Endothelial cell of umbilical vein (primary cell): Measurements from ENCODE around the gene TM4SF20. TPM values are rescaled to one million over a fixed set of nuclear protein-coding genes. Genes with fewer than 3 reads are reported as not detected.

ENCODE experiments used
- BruUV-seq: library from RNA; stranded (reverse); fragments of 400-500 nt; replicated peaks from 2 replicates; lab custom pipeline; 2021; lab: Mats Ljungman, UMichigan
- CTCF ChIA-PET: fragments of 300-600, 350-600 bp; sonication (Branson Sonifier 250); formaldehyde crosslinking; loops from one replicate; lab custom pipeline; 2021; ENCODE audit warnings: antibody characterized with exemption, inconsistent platforms; lab: Charles Lee
- POLR2A ChIA-PET: fragments of 300-600, 350-600 bp; sonication (Branson Sonifier 250); formaldehyde crosslinking; loops from one replicate; lab custom pipeline; 2021; ENCODE audit warnings: antibody characterized with exemption, inconsistent platforms; lab: Charles Lee
- DNase-seq: peaks from one replicate; pipeline ENCODE4 v3.0.0-alpha.2; 2011; ENCODE audit warnings: low read depth, low spot score
- FAIRE-seq: peaks from 2 replicates; lab custom pipeline; 2011; peaks lifted over from hg19 to GRCh38; lab: Jason Lieb, UNC
- H2AFZ ChIP-seq: 2 replicates; pipeline ENCODE4 v1.6.0; 2012; ENCODE audit warnings: low read depth, low read length, control low read depth, inconsistent platforms
- H3K27ac ChIP-seq: 2 replicates; pipeline ENCODE4 v1.5.1; 2011; ENCODE audit warnings: low read depth, mild to moderate bottlenecking, control low read depth, low read length, moderate library complexity; ENCODE audit not compliant: insufficient read depth
- H3K27me3 ChIP-seq, 2 experiments: 2 replicates each; pipeline versions ENCODE4 v1.6.0 to v1.6.1; 2011; ENCODE audit warnings: low read length in 2 of 2, mixed read lengths in 1 of 2; ENCODE audit not compliant: control insufficient read depth in 2 of 2, insufficient read depth in 2 of 2
- H3K36me3 ChIP-seq, 2 experiments: 2 replicates in 1 of 2; 3 replicates in 1 of 2; pipeline ENCODE4 v1.5.1; 2011; ENCODE audit warnings: low read length in 2 of 2, mild to moderate bottlenecking in 1 of 2, moderate library complexity in 1 of 2; ENCODE audit not compliant: control insufficient read depth in 2 of 2, insufficient read depth in 2 of 2; ENCODE audit errors: extremely low read depth in 1 of 2
- H3K4me1 ChIP-seq: 3 replicates; pipeline ENCODE4 v1.5.1; 2011; ENCODE audit warnings: mild to moderate bottlenecking, low read length; ENCODE audit not compliant: control insufficient read depth, insufficient read depth; ENCODE audit errors: extremely low read depth
- H3K4me2 ChIP-seq: 2 replicates; pipeline ENCODE4 v1.6.1; 2011; ENCODE audit warnings: low read length, control low read depth, mixed read lengths; ENCODE audit not compliant: insufficient read depth
- H3K4me3 ChIP-seq, 3 experiments: fragments of 200-600 bp in 1 of 3; sonication (generic), shearing (Covaris generic) in 1 of 3; replicated peaks in 1 of 3; 2 replicates each; pipeline ENCODE4 v1.5.1; 2011 to 2016; ENCODE audit warnings: control low read depth in 3 of 3, low read length in 3 of 3, mild to moderate bottlenecking in 2 of 3, inconsistent platforms in 1 of 3, low read depth in 1 of 3, moderate library complexity in 1 of 3; ENCODE audit not compliant: insufficient read depth in 1 of 3
- H3K79me2 ChIP-seq: 2 replicates; pipeline ENCODE4 v1.6.0; 2012; ENCODE audit warnings: low read length, inconsistent platforms; ENCODE audit not compliant: control insufficient read depth, insufficient read depth
- H3K9ac ChIP-seq: replicated peaks from 2 replicates; pipeline ENCODE3; 2011; ENCODE audit warnings: low read length, control low read depth; ENCODE audit not compliant: insufficient read depth; ENCODE audit errors: extremely low read depth
- H3K9me1 ChIP-seq: replicated peaks from 3 replicates; pipeline ENCODE4 v1.6.0; 2011; ENCODE audit warnings: mild to moderate bottlenecking, low read length; ENCODE audit not compliant: control insufficient read depth, insufficient read depth; ENCODE audit errors: extremely low read depth
- H3K9me3 ChIP-seq: replicated peaks from 2 replicates; pipeline ENCODE4 v1.5.1; 2012; ENCODE audit warnings: low read length, inconsistent platforms; ENCODE audit not compliant: control insufficient read depth, insufficient read depth
- H4K20me1 ChIP-seq: replicated peaks from 2 replicates; pipeline ENCODE3; 2011; ENCODE audit warnings: mild to moderate bottlenecking, low read length; ENCODE audit not compliant: control insufficient read depth, insufficient read depth; ENCODE audit errors: extremely low read depth
- CTCF ChIP-seq, 2 donors: IDR thresholded peaks; 1 replicate in 1 of 2; 2 replicates in 1 of 2; pipeline ENCODE4 v1.5.1; 2011; ENCODE audit warnings: low read length in 2 of 2, mild to moderate bottlenecking in 2 of 2, moderate library complexity in 2 of 2, control low read depth in 1 of 2, inconsistent platforms in 1 of 2, low read depth in 1 of 2; ENCODE audit not compliant: insufficient read depth in 1 of 2; ENCODE audit errors: extremely low read depth in 1 of 2
- EZH2 ChIP-seq: IDR thresholded peaks from 2 replicates; pipeline ENCODE4 v1.6.1; 2012; ENCODE audit warnings: borderline replicate concordance, low read depth, mild to moderate bottlenecking, moderate library complexity, low read length, inconsistent platforms; ENCODE audit not compliant: severe bottlenecking
- FOS ChIP-seq: IDR thresholded peaks from 2 replicates; pipeline ENCODE4 v1.6.1; 2011; ENCODE audit warnings: mild to moderate bottlenecking, low read length, moderate library complexity, borderline replicate concordance; ENCODE audit not compliant: insufficient read depth
- GATA2 ChIP-seq: IDR thresholded peaks from 2 replicates; pipeline ENCODE4 v1.7.0; 2011; ENCODE audit warnings: low read depth, mild to moderate bottlenecking, moderate library complexity, mixed read lengths, low read length; ENCODE audit not compliant: insufficient read length, insufficient read depth
- JUN ChIP-seq: IDR thresholded peaks from 2 replicates; pipeline ENCODE4 v1.6.1; 2011; ENCODE audit warnings: borderline replicate concordance, low read depth; ENCODE audit not compliant: insufficient read length, insufficient read depth
- MAX ChIP-seq: IDR thresholded peaks from 2 replicates; pipeline ENCODE4 v1.6.1; 2011; ENCODE audit not compliant: insufficient read depth, insufficient read length
- MYC ChIP-seq: IDR thresholded peaks from one replicate; pipeline ENCODE4 v1.6.1; 2011; ENCODE audit warnings: mild to moderate bottlenecking, low read depth, low read length
- POLR2A ChIP-seq: IDR thresholded peaks from 2 replicates; pipeline ENCODE4 v1.6.1; 2012; ENCODE audit warnings: low read depth, mild to moderate bottlenecking, control low read depth, low read length
- POLR2AphosphoS5 ChIP-seq: IDR thresholded peaks from 2 replicates; pipeline ENCODE4 v1.6.1; 2012; ENCODE audit warnings: low read depth, mild to moderate bottlenecking, control low read depth, low read length, moderate library complexity; ENCODE audit not compliant: insufficient read depth
- dilution Hi-C: fragments of 300-500 bp; cut with MboI; formaldehyde crosslinking; loops from one replicate; pipeline ENCODE4 v1.15.0; 2019; ENCODE audit warnings: low sequenced_read_pairs; ENCODE audit not compliant: extremely low pct_ligation_motif_present
- intact Hi-C: fragments of 100-400 bp; cut with micrococcal nuclease; formaldehyde crosslinking; loops from one replicate; pipeline ENCODE4 v1.10.0; 2022
- polyA plus RNA-seq, 4 experiments: library from polyadenylated mRNA; depleted of rRNA in 3 of 4; stranded (reverse) in 3 of 4; unstranded in 1 of 4; fragments of >200 nt; gene quantifications; 2 replicates each; pipeline versions ENCODE4 v1.2.1 to v1.2.3, GENCODE V29; 2011 to 2012; ENCODE audit warnings: missing spikeins in 1 of 4
- total RNA-seq: library from RNA; stranded (reverse); gene quantifications from 2 replicates; pipeline ENCODE4 v1.2.3, GENCODE V29; 2021

The TM4SF20 gene
- total and polyA plus RNA-seq, 2 donors (not counting 3 experiments of a cell fraction or from before 2014, with no cell fraction given) = not detected

- no peak overlapping the region for H3K4me2 ChIP-seq
- H3K4me3 ChIP-seq = no peak overlapping the region
- BruUV-seq = no TSS peak
- no peak overlapping the region for H3K27ac ChIP-seq
- no peaks in the 10 kb centered on the region for H4K20me1 ChIP-seq
- TF ChIP-seq POLR2AphosphoS5 = no peak
- TF ChIP-seq MYC = no peak
- no peak for TF ChIP-seq GATA2
- TF ChIP-seq FOS = no peak
- no peak for TF ChIP-seq JUN
- no peak for TF ChIP-seq MAX
- no peak for TF ChIP-seq EZH2
- TF ChIP-seq POLR2A = no peak
- no peak for TF ChIP-seq CTCF (IDR thresholded peaks at IDR 0.05; ENCODE audit: extremely low read depth in 1 of 2, insufficient read depth in 1 of 2, low read depth in 1 of 2, low read length in 2 of 2)
- H2AFZ ChIP-seq = no peak overlapping the region
- POLR2A ChIA-PET = no interaction called here
- no peaks in the 10 kb centered on the region for H3K79me2 ChIP-seq
- no peaks in the 10 kb centered on the region for H3K27me3 ChIP-seq
- no peaks in the 10 kb centered on the region for H3K9me1 ChIP-seq
- peaks cover 3% of the 10 kb centered on the region for H3K4me1 ChIP-seq
- DNase-seq = no peak
- dilution Hi-C loops (no loop called here), intact Hi-C loops (no loop called here)
- no peak overlapping the region for H3K9ac ChIP-seq
- no peaks in the 10 kb centered on the region for H3K9me3 ChIP-seq
- CTCF ChIA-PET = interaction anchor here (0.9 to 1.4 kb wide), 4 partner anchors 358 to 489 kb away, joined by 3 to 5 read pairs (median 3); no protein-coding TSS in a partner anchor
- H3K36me3 ChIP-seq = no peaks in the 10 kb centered on the region
- FAIRE-seq = no peak
These were observed 22.4 kb upstream of the TM4SF20 start for GRCh38 chr2:227401550-227401949.
